HG03558 (cell line): Measurements from ENCODE around the gene TAX1BP3.

Experiments used
- ATAC-seq: cut with Tn5 transposase; IDR thresholded peaks from one replicate; pipeline ENCODE4 v1.9.1; 2021; ENCODE audit warnings: moderate number of reproducible peaks; ENCODE audit not compliant: unreplicated experiment; ENCODE audit errors: extremely low read depth

Gene TAX1BP3

GRCh38 chr17:3635474-3636153 is 32.8 kb downstream of the TAX1BP3 start:
- no peak for ATAC-seq

GRCh38 chr17:3632287-3632686 is 36.1 kb downstream of the TAX1BP3 start:
- ATAC-seq, result no peak

- ATAC-seq, result no peak
Observed at GRCh38 chr17:3630781-3631180, 37.6 kb downstream of the TAX1BP3 start.

DNA sequence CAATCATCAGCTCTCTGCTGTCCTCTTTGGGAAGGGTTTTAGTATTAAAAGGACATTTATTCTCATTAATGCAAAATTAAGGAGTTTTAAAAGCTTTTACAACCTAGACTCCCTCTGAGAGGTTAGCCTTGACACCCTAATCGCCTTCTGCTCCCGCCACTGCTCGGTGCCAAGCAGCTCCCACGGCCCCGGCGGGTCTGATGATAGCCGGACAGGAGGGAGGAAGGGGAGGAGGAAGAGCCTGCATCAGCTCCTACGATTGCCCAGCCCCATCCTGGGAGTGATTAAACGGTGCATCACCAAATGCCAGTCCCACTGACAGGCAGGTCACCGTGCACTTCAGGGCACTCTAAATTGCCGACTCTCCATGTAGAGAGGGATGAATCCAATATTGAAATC is 40.6 kb downstream of the TAX1BP3 start:
- ATAC-seq, result no peak

DNA sequence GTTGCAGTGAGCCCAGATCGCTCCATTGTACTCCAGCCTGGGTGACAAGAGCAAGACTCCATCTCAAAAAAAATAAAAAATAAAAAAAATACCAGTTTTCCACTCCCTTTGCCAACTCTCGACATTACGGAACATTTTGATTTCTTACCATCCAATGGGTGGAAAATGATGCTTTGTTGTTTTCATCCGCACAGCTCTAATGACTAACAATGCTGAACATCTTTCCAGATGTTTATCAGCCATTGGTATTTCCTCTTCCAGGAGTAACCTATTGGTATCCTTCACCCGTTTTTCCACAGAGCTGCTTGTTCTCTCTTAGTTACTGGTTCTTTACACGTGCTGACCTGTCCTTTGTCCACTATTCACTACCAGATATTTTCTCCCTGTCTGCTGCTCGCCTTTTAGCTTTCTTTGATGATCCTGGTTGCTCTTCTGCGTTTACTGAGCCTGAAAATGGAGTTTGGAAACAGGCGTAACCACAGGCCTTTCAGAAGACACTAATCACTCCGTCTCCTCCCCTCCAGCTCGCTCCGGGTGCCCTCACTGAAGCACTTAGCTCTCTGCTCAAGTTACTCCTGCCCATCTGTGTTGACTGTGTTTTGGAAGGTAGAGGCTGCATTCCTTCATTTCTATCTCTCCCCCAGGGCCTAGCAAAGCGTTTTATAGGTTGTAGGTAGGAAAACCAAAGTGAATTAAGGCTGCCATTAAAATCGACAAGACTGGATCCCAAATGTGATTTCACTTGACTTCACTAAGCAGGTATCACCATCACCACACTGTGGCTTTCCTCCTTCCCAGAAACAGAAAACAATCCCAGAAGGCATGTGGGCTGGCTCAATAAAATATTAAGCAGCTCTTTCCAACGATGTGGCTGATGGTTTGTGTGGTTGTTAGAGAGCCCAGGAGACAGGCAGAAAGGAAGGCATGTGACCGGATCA is 41.3 kb downstream of the TAX1BP3 start:
- no peak for ATAC-seq

DNA sequence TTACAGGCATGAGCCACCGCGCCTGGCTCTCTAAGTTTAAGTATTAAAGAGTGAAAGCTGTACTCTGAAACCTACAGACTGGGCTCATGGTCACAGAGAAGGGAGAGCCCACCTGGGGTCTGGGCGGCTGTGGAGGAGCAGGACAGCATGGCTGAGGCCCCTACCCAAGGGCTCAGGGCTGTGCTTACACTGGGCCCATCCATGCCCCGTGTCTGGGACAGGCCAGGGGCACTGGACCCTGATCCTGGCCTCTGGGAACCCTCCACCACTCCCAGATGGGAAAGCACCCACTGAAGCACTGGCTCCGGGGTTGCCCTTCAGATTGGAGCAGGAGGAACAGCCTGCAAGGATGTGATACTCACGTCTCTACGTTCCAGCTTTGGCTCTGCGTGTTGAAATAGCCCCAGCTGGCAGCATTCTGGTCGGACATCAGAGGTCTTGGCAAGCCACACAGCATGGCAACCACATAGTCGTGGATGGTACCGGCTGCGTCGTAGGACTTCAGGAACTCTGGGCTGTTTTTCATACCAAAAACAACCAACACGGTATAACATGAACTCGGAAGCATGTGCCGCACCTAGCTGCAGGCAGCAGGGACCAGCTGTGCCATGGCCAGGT is 45.3 kb downstream of the TAX1BP3 start:
- ATAC-seq, result no peak

- ATAC-seq, result no peak
Observed at GRCh38 chr17:3621146-3621720, 47.1 kb downstream of the TAX1BP3 start.

DNA sequence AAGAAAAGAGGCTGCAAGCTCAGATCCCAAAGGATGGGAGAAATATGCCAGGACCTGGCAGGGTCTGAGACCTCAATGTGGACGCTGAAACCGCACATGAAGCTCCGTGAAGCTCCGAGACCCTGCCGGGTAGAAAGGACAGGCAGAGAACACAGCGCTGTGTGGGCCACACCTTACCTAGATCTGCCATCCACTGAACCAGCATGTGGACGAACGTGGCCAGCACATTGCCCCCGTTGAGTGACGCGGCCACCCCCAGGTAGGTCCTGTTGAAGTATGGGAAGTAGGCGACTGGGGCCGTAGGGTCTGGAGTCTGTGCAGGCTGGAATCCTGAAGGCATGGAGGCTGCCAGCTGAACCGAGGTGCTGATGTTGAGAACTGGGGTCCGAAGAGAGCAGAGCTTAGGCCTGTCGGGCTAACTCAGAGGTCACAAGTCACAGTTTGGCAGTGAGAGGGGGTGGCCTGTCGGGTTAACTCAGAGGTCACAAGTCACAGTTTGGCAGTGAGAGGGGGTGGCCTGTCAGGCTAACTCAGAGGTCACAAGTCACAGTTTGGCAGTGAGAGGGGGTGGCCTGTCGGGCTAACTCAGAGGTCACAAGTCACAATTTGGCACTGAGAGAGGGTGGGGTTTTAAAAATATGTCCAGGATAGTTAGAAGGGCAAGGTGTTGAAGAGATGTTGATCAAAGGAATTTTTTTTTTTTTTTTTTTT is 53.1 kb downstream of the TAX1BP3 start:
- ATAC-seq, result no peak

GRCh38 chr17:3613124-3613523 is 55.3 kb downstream of the TAX1BP3 start:
- no peak for ATAC-seq
